ENCODE measurements around the gene USP31. TPM values are rescaled to one million over a fixed set of nuclear protein-coding genes. Genes with fewer than 3 reads are reported as not detected.

The USP31 gene
- total and polyA plus RNA-seq, 2 of the 13 experiments (the other 11 are each of a cell fraction or from before 2014, with no cell fraction given), result 22.5 to 23.3 TPM

GRCh38 chr16:23079675-23080301 lies 69.5 kb downstream of the USP31 start:
- no peak overlapping the region for H3K4me2 ChIP-seq (ENCODE audit: low read depth, low read length)
- no peaks in the 10 kb centered on the region for H3K79me2 ChIP-seq (ENCODE audit: insufficient read depth, low read length)
- no peaks in the 10 kb centered on the region for H4K20me1 ChIP-seq (ENCODE audit: insufficient read depth, low read length)
- ChIA-PET POLR2A (no interaction called here), CTCF (ENCODE audit: low intra/inter-chr PET ratio, low total read pairs) (no interaction called here)
- FAIRE-seq, result no peak
- no peak overlapping the region for H3K9ac ChIP-seq (ENCODE audit: insufficient read depth, low read depth, low read length)
- ATAC-seq, result peak; percentile 35; the same call in 1 of the 3 replicates
- no peak overlapping the region for H2AFZ ChIP-seq (ENCODE audit: low read length)
- no peaks in the 10 kb centered on the region for H3K4me1 ChIP-seq (ENCODE audit: insufficient read depth, low read length)
- in situ Hi-C loops (cut with HindIII; ENCODE audit: extremely low pct_ligation_motif_present, low pct_unique_long_range_greater_than_20kb) (loop anchor here (10.0 kb wide), 1 partner anchor 65 kb away; the partner anchor contains the start of gene USP31), intact Hi-C loops (cut with micrococcal nuclease; ENCODE audit: unreplicated experiment) (loop anchor here (10.0 kb wide), 1 partner anchor 355 kb away; no protein-coding TSS in a partner anchor)
- DNase-seq (ENCODE audit: low spot score), result no peak
- no peak overlapping the region for H3K4me3 ChIP-seq (replicated peaks in 1 of 3; ENCODE audit: insufficient read depth in 1 of 3, low read depth in 2 of 3, low read length in 3 of 3)
- no peak overlapping the region for H3K27ac ChIP-seq (ENCODE audit: extremely low read length, insufficient read depth, low read length)
- 96% methylated on average over 12 of the region's 13 CpGs for WGBS (ENCODE audit: low lambda C conversion rate)
- no peaks in the 10 kb centered on the region for H3K27me3 ChIP-seq (ENCODE audit: control insufficient read depth in 1 of 2, insufficient read depth in 2 of 2, low read length in 2 of 2)
- peaks cover 35 to 89% of the 10 kb centered on the region in 2 experiments for H3K36me3 ChIP-seq (replicated peaks in 1 of 2; ENCODE audit: control insufficient read depth in 1 of 2, insufficient read depth in 2 of 2, low read length in 2 of 2)
- H3K9me3 ChIP-seq (ENCODE audit: low read length), result no peaks in the 10 kb centered on the region
- no TSS peak for BruUV-seq (replicated peaks)
- TF ChIP-seq ZBTB34 (CRISPR knock-in tag; IDR thresholded peaks at IDR 0.05) (no peak), ZNF670 (CRISPR knock-in tag; IDR thresholded peaks at IDR 0.05; ENCODE audit: borderline replicate concordance) (no peak), ZSCAN21 (CRISPR knock-in tag; IDR thresholded peaks at IDR 0.05; ENCODE audit: borderline replicate concordance) (0 out of 2 replicates have a peak, but pooled peaks have one; percentile 44), RARG (CRISPR knock-in tag; IDR thresholded peaks at IDR 0.05; ENCODE audit: low read depth) (no peak), REXO4 (CRISPR knock-in tag; IDR thresholded peaks at IDR 0.05; ENCODE audit: borderline replicate concordance) (0 out of 2 replicates have a peak, but pooled peaks have one; percentile 48), CENPT (CRISPR knock-in tag; IDR thresholded peaks at IDR 0.05; ENCODE audit: low read depth) (0 out of 2 replicates have a peak, but pooled peaks have one; percentile 36), ZNF253 (CRISPR knock-in tag; IDR thresholded peaks at IDR 0.05; ENCODE audit: borderline replicate concordance) (peak; percentile 64; the same call in 1 of the 2 replicates), ZNF468 (CRISPR knock-in tag; IDR thresholded peaks at IDR 0.05) (0 out of 2 replicates have a peak, but pooled peaks have one; percentile 44)
- TF ChIP-seq, protein P1, sequence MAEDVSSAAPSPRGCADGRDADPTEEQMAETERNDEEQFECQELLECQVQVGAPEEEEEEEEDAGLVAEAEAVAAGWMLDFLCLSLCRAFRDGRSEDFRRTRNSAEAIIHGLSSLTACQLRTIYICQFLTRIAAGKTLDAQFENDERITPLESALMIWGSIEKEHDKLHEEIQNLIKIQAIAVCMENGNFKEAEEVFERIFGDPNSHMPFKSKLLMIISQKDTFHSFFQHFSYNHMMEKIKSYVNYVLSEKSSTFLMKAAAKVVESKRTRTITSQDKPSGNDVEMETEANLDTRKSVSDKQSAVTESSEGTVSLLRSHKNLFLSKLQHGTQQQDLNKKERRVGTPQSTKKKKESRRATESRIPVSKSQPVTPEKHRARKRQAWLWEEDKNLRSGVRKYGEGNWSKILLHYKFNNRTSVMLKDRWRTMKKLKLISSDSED (CRISPR knock-in tag; IDR thresholded peaks at IDR 0.05), result 0 out of 2 replicates have a peak, but pooled peaks have one; percentile 46
- TF ChIP-seq, protein P2, sequence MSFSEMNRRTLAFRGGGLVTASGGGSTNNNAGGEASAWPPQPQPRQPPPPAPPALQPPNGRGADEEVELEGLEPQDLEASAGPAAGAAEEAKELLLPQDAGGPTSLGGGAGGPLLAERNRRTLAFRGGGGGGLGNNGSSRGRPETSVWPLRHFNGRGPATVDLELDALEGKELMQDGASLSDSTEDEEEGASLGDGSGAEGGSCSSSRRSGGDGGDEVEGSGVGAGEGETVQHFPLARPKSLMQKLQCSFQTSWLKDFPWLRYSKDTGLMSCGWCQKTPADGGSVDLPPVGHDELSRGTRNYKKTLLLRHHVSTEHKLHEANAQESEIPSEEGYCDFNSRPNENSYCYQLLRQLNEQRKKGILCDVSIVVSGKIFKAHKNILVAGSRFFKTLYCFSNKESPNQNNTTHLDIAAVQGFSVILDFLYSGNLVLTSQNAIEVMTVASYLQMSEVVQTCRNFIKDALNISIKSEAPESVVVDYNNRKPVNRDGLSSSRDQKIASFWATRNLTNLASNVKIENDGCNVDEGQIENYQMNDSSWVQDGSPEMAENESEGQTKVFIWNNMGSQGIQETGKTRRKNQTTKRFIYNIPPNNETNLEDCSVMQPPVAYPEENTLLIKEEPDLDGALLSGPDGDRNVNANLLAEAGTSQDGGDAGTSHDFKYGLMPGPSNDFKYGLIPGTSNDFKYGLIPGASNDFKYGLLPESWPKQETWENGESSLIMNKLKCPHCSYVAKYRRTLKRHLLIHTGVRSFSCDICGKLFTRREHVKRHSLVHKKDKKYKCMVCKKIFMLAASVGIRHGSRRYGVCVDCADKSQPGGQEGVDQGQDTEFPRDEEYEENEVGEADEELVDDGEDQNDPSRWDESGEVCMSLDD (CRISPR knock-in tag; IDR thresholded peaks at IDR 0.05; ENCODE audit: borderline replicate concordance), result no peak
- TF ChIP-seq, protein P3, sequence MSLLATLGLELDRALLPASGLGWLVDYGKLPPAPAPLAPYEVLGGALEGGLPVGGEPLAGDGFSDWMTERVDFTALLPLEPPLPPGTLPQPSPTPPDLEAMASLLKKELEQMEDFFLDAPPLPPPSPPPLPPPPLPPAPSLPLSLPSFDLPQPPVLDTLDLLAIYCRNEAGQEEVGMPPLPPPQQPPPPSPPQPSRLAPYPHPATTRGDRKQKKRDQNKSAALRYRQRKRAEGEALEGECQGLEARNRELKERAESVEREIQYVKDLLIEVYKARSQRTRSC (CRISPR knock-in tag; IDR thresholded peaks at IDR 0.05; ENCODE audit: low read depth), result no peak
- TF ChIP-seq, protein P4, sequence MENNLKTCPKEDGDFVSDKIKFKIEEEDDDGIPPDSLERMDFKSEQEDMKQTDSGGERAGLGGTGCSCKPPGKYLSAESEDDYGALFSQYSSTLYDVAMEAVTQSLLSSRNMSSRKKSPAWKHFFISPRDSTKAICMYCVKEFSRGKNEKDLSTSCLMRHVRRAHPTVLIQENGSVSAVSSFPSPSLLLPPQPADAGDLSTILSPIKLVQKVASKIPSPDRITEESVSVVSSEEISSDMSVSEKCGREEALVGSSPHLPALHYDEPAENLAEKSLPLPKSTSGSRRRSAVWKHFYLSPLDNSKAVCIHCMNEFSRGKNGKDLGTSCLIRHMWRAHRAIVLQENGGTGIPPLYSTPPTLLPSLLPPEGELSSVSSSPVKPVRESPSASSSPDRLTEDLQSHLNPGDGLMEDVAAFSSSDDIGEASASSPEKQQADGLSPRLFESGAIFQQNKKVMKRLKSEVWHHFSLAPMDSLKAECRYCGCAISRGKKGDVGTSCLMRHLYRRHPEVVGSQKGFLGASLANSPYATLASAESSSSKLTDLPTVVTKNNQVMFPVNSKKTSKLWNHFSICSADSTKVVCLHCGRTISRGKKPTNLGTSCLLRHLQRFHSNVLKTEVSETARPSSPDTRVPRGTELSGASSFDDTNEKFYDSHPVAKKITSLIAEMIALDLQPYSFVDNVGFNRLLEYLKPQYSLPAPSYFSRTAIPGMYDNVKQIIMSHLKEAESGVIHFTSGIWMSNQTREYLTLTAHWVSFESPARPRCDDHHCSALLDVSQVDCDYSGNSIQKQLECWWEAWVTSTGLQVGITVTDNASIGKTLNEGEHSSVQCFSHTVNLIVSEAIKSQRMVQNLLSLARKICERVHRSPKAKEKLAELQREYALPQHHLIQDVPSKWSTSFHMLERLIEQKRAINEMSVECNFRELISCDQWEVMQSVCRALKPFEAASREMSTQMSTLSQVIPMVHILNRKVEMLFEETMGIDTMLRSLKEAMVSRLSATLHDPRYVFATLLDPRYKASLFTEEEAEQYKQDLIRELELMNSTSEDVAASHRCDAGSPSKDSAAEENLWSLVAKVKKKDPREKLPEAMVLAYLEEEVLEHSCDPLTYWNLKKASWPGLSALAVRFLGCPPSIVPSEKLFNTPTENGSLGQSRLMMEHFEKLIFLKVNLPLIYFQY (CRISPR knock-in tag; IDR thresholded peaks at IDR 0.05; ENCODE audit: borderline replicate concordance), result no peak

Data from HepG2 (cell line).